Measurements from ENCODE around the gene ZWILCH.

DNA sequence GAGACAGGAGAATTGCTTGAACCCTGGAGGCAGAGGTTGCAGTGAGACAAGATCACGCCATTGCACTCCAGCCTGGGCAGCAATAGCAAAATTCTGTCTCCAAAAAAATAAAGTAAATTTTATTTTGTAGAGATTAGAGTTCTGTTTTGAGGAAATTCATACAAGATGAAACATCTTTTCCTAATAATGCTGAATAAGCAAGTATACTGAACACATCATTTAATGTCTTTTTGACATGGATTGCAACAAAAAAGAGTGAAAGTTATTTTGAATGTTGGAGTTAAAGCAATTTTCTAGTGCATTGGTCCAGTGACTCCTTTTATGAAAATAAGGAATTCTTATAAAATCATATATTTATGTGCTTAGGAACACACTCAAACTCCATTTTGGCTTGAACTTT lies 40.1 kb downstream of the ZWILCH start:
- TF ChIP-seq ZNF274 (IDR thresholded peaks at IDR 0.05; ENCODE audit: borderline replicate concordance, low read depth, low read length) = no peak
- no peak for TF ChIP-seq ARHGAP35 (IDR thresholded peaks at IDR 0.05; ENCODE audit: partially characterized antibody)
- TF ChIP-seq GABPB1 (CRISPR knock-in tag; IDR thresholded peaks at IDR 0.05) = no peak
- peak; percentile 84 for TF ChIP-seq MAFK (IDR thresholded peaks at IDR 0.05; ENCODE audit: low read length)
- no peak for TF ChIP-seq MAX (CRISPR knock-in tag; IDR thresholded peaks at IDR 0.05)
- no peak for TF ChIP-seq MYC (IDR thresholded peaks at IDR 0.05; ENCODE audit: low read depth, low read length)
- TF ChIP-seq MYC (CRISPR knock-in tag; IDR thresholded peaks at IDR 0.05; ENCODE audit: borderline replicate concordance, low read depth) = no peak
- TF ChIP-seq POLR2AphosphoS2 (IDR thresholded peaks at IDR 0.05; ENCODE audit: low read length) = no peak
- no peak for TF ChIP-seq RBBP5 (IDR thresholded peaks at IDR 0.05; ENCODE audit: borderline replicate concordance, insufficient read depth, low read length, poor library complexity, severe bottlenecking)
- no peak for TF ChIP-seq AFF4 (CRISPR knock-in tag; IDR thresholded peaks at IDR 0.05)
- no peak for TF ChIP-seq HNRNPLL (IDR thresholded peaks at IDR 0.05; ENCODE audit: low read depth, low read length, poor library complexity, severe bottlenecking)
- TF ChIP-seq TFAM (CRISPR knock-in tag; conservative IDR thresholded peaks at IDR 0.05) = no peak
- TF ChIP-seq, protein P1, sequence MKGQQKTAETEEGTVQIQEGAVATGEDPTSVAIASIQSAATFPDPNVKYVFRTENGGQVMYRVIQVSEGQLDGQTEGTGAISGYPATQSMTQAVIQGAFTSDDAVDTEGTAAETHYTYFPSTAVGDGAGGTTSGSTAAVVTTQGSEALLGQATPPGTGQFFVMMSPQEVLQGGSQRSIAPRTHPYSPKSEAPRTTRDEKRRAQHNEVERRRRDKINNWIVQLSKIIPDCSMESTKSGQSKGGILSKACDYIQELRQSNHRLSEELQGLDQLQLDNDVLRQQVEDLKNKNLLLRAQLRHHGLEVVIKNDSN (CRISPR knock-in tag; IDR thresholded peaks at IDR 0.05) = no peak
- TF ChIP-seq, protein P2, sequence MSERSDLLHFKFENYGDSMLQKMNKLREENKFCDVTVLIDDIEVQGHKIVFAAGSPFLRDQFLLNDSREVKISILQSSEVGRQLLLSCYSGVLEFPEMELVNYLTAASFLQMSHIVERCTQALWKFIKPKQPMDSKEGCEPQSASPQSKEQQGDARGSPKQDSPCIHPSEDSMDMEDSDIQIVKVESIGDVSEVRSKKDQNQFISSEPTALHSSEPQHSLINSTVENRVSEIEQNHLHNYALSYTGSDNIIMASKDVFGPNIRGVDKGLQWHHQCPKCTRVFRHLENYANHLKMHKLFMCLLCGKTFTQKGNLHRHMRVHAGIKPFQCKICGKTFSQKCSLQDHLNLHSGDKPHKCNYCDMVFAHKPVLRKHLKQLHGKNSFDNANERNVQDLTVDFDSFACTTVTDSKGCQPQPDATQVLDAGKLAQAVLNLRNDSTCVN (CRISPR knock-in tag; IDR thresholded peaks at IDR 0.05) = no peak
